ENCODE measurements around the gene TBC1D10B.

DNA sequence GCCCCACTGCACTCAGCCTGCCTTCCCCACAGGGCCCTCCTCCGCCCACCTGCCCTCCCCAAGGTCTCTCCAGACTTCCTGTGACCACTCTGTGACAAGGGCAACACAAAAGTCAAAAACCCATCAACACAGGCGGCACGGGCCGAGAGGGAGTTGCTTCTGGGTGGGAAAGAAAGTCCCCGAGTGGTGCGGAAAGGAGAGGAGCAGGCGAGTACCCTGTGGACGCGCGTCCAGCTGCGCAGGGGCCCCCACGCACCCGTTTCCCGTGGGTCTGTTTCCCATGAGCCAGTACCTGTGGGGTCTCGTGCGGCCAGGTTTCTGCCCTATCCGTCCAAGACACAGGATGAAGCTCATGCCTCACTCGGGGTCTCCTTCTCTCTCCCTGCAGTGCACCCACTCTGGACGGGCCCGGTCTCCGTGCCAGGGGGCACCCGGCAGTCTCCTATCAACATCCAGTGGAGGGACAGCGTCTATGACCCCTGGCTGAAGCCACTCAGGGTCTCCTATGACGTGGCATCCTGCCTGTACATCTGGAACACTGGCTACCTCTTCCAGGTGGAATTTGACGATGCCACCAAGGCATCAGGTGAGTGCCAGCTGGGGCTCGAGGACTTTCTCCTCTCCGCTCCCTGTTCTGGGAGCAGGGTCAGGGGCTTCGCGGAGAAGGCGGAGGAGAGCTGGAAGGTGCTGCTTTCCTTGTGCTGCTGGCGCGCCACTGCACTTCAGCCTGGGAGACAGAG lies 27.4 kb downstream of the TBC1D10B start:
- TF ChIP-seq, protein P1, sequence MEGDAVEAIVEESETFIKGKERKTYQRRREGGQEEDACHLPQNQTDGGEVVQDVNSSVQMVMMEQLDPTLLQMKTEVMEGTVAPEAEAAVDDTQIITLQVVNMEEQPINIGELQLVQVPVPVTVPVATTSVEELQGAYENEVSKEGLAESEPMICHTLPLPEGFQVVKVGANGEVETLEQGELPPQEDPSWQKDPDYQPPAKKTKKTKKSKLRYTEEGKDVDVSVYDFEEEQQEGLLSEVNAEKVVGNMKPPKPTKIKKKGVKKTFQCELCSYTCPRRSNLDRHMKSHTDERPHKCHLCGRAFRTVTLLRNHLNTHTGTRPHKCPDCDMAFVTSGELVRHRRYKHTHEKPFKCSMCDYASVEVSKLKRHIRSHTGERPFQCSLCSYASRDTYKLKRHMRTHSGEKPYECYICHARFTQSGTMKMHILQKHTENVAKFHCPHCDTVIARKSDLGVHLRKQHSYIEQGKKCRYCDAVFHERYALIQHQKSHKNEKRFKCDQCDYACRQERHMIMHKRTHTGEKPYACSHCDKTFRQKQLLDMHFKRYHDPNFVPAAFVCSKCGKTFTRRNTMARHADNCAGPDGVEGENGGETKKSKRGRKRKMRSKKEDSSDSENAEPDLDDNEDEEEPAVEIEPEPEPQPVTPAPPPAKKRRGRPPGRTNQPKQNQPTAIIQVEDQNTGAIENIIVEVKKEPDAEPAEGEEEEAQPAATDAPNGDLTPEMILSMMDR (IDR thresholded peaks at IDR 0.05) = no peak
- no peak for TF ChIP-seq EP300 (IDR thresholded peaks at IDR 0.05)
- TF ChIP-seq POLR2A (IDR thresholded peaks at IDR 0.05) = no peak

Measured in suprapubic skin (tissue), 3 donors.